NOMO-1 treated with dmso at 0.1 percent for 144 hours (cell line): ENCODE data around the gene CWC15.
"Not testable (repeated sequence)": the region's sequence is repeated elsewhere in the genome, so short reads cannot be mapped to it uniquely, and the experiment has no call there.

Experiments
- DNase-seq: peaks from one replicate; lab custom pipeline; 2025; ENCODE audit not compliant: unreplicated experiment; lab: John Stamatoyannopoulos, UW

Gene CWC15

GRCh38 chr11:94973099-94973968 is at the start of gene CWC15, which contains the start of gene KDM4D:
CWC15 (minus strand) TSS chr11:94973556; CDS start chr11:94972185, 1,371 bp downstream.
KDM4D (plus strand) TSS chr11:94973709; CDS start chr11:94997373, 23,664 bp downstream.
- peak; percentile 96 for DNase-seq

- not testable (repeated sequence) for DNase-seq
Measured at GRCh38 chr11:95021468-95021867, 48.1 kb upstream of the CWC15 start.

GRCh38 chr11:95016139-95016538 is 42.8 kb upstream of the CWC15 start:
- no peak for DNase-seq

- DNase-seq, result no peak
Measured at GRCh38 chr11:95014184-95014821, 40.9 kb upstream of the CWC15 start.

GRCh38 chr11:95011376-95011775 is 38.0 kb upstream of the CWC15 start:
- DNase-seq, result no peak

GRCh38 chr11:95005642-95006041 is 32.3 kb upstream of the CWC15 start:
- no peak for DNase-seq

GRCh38 chr11:95003716-95004115 is 30.4 kb upstream of the CWC15 start:
- DNase-seq, result no peak

- DNase-seq, result no peak
Measured at GRCh38 chr11:94998285-94998684, 24.9 kb upstream of the CWC15 start.

- no peak for DNase-seq
Measured at GRCh38 chr11:94997437-94997836, 24.1 kb upstream of the CWC15 start.

GRCh38 chr11:94993400-94993943 is 20.1 kb upstream of the CWC15 start:
- no peak for DNase-seq

GRCh38 chr11:94988748-94989147 is 15.4 kb upstream of the CWC15 start:
- DNase-seq, result no peak

- no peak for DNase-seq
Measured at GRCh38 chr11:94987378-94987777, 14.0 kb upstream of the CWC15 start.

GRCh38 chr11:94975599-94975998 is 2.2 kb upstream of the CWC15 start:
- no peak for DNase-seq

GRCh38 chr11:94974178-94974577 is 822 bp upstream of the CWC15 start:
- no peak for DNase-seq

GRCh38 chr11:94972700-94973098 is 657 bp downstream of the CWC15 start:
- DNase-seq, result no peak

GRCh38 chr11:94968334-94968958 is 4.9 kb downstream of the CWC15 start:
- DNase-seq, result no peak

- no peak for DNase-seq
Measured at GRCh38 chr11:94964934-94965333, 8.4 kb downstream of the CWC15 start.

- no peak for DNase-seq
Measured at GRCh38 chr11:94961255-94961654, 12.1 kb downstream of the CWC15 start.

GRCh38 chr11:94960488-94960887 is 12.9 kb downstream of the CWC15 start:
- DNase-seq, result no peak

- DNase-seq, result no peak
Measured at GRCh38 chr11:94959179-94959578, 14.2 kb downstream of the CWC15 start.

GRCh38 chr11:94958121-94958696 is 15.1 kb downstream of the CWC15 start:
- DNase-seq, result no peak
